Neural progenitor cell (in vitro differentiated cells): ENCODE data around the gene SELENBP1. TPM values are rescaled to one million over a fixed set of nuclear protein-coding genes. Genes with fewer than 3 reads are reported as not detected.

Experiments
- DNase-seq: peaks from one replicate; pipeline ENCODE4 v3.0.0-alpha.2; 2016; ENCODE audit warnings: low spot score
- H2AFZ ChIP-seq: fragments of 200-600 bp; sonication (generic); replicated peaks from 2 replicates; pipeline ENCODE4 v1.6.1; 2016; ENCODE audit warnings: antibody characterized with exemption
- H3F3A ChIP-seq: fragments of 200-600 bp; sonication (generic); 2 replicates; pipeline ENCODE4 v1.6.1; 2016; ENCODE audit warnings: antibody characterized with exemption, low read depth
- H3K27ac ChIP-seq: fragments of 200-600 bp; sonication (generic); 2 replicates; pipeline ENCODE4 v1.5.1; 2016; ENCODE audit warnings: mild to moderate bottlenecking
- H3K27me3 ChIP-seq: fragments of 200-600 bp; sonication (generic); 2 replicates; pipeline ENCODE4 v1.6.1; 2016; ENCODE audit warnings: mild to moderate bottlenecking, moderate library complexity
- H3K36me3 ChIP-seq: fragments of 200-600 bp; sonication (generic); 2 replicates; pipeline ENCODE4 v1.5.1; 2016
- H3K4me1 ChIP-seq: fragments of 200-600 bp; sonication (generic); 2 replicates; pipeline ENCODE4 v1.6.1; 2016; ENCODE audit warnings: mixed run types
- H3K4me2 ChIP-seq: fragments of 200-600 bp; sonication (generic); 2 replicates; pipeline ENCODE4 v1.6.1; 2016
- H3K4me3 ChIP-seq: fragments of 200-600 bp; sonication (generic); 2 replicates; pipeline ENCODE4 v1.5.1; 2016
- H3K79me2 ChIP-seq: fragments of 200-600 bp; sonication (generic); 2 replicates; pipeline ENCODE4 v1.6.1; 2016; ENCODE audit warnings: low read depth
- H3K9ac ChIP-seq: fragments of 200-600 bp; sonication (generic); 2 replicates; pipeline ENCODE4 v1.6.1; 2016
- H3K9me3 ChIP-seq: fragments of 200-600 bp; sonication (generic); 2 replicates; pipeline ENCODE4 v1.5.1; 2016; ENCODE audit warnings: low read depth
- H4K20me1 ChIP-seq: fragments of 200-600 bp; sonication (generic); 2 replicates; pipeline ENCODE4 v1.6.1; 2016; ENCODE audit warnings: low read depth
- H3K27ac Mint-ChIP-seq: 3 replicates; pipeline ENCODE4 v1.8.0; 2021; ENCODE audit warnings: mixed read lengths
- H3K27me3 Mint-ChIP-seq: 2 replicates; pipeline ENCODE4 v1.8.0; 2022; ENCODE audit warnings: low read depth, mild to moderate bottlenecking, inconsistent platforms, moderate library complexity, mixed read lengths; ENCODE audit not compliant: insufficient read depth
- H3K36me3 Mint-ChIP-seq: 3 replicates; pipeline ENCODE4 v1.8.0; 2021; ENCODE audit warnings: mixed read lengths
- H3K4me1 Mint-ChIP-seq: 3 replicates; pipeline ENCODE4 v1.8.0; 2021; ENCODE audit warnings: mixed read lengths
- H3K4me3 Mint-ChIP-seq: 3 replicates; pipeline ENCODE4 v1.8.0; 2021; ENCODE audit warnings: mild to moderate bottlenecking, moderate library complexity, mixed read lengths
- H3K9me3 Mint-ChIP-seq: 3 replicates; pipeline ENCODE4 v1.8.0; 2020; ENCODE audit warnings: mixed read lengths
- EZH2 ChIP-seq: fragments of 200-600 bp; sonication (generic); IDR thresholded peaks from 2 replicates; pipeline ENCODE4 v1.6.1; 2017; ENCODE audit warnings: antibody characterized with exemption, mild to moderate bottlenecking, moderate library complexity
- EZH2phosphoT487 ChIP-seq: fragments of 200-600 bp; sonication (generic); IDR thresholded peaks from 2 replicates; pipeline ENCODE4 v1.6.1; 2017; ENCODE audit warnings: antibody characterized with exemption
- total RNA-seq: library from RNA; depleted of rRNA; stranded (reverse); fragments of >200 nt; gene quantifications from 2 replicates; pipeline ENCODE4 v1.2.3, GENCODE V29; 2015; ENCODE audit warnings: low replicate concordance
- TF ChIP-seq, protein P1 (sequence below): fragments of 200-600 bp; sonication (generic); IDR thresholded peaks from 2 replicates; pipeline ENCODE4 v1.5.1; 2017; ENCODE audit warnings: antibody characterized with exemption, mild to moderate bottlenecking

SELENBP1 gene
- total RNA-seq, 1 donor from 2014 or later = 38.5 TPM

DNA sequence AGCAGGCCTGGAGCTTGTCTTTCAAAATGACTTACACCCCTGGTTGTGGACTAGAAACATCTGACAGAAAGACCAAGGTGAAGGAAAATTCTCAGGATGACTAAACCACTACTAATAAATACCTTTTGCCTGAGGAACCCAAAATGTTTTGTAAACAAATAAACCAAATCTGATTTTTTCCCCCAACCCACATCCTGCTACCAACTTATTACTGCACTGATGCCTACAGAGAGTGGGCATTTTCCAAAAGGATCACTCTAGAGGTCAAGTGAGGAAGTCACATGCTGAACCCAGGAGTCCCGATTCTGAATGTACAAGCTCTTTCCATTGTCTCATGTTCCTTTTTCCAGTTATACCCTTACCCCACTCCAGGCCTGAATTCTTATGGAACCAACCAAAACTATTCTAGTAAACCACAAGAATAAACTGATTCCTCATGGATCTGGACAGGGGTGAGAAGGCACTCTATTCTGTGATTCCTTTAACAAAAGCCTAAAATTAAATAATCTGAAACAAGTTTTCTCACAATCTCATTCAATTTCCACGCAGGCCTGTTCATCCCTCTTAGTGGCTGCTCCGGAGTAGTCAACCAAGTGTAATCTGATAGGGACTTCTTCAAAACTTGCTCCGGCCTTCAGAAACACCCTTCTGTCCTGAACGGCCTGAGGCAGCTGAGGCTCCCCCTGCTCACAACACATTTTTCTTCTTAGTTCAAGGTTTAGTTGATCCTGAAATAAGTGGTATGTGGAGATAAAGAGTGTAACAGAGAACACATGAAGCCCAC lies 46.7 kb downstream of the SELENBP1 start:
- peaks cover 26% of the 10 kb centered on the region for H3K4me1 Mint-ChIP-seq
- H3K9ac ChIP-seq = peak overlapping the region; percentile 92
- peaks cover 38% of the 10 kb centered on the region for H3K79me2 ChIP-seq

GRCh38 chr1:151325231-151325630 lies 47.3 kb downstream of the SELENBP1 start:
- H3K36me3 Mint-ChIP-seq = peaks cover 20% of the 10 kb centered on the region
- no peaks in the 10 kb centered on the region for H3K9me3 Mint-ChIP-seq
- Histone ChIP-seq H3K27me3 (no peaks in the 10 kb centered on the region), H4K20me1 (no peaks in the 10 kb centered on the region), H3K36me3 (no peaks in the 10 kb centered on the region), H3K4me2 (no peak overlapping the region), H3K4me1 (peaks cover 10% of the 10 kb centered on the region), H3F3A (peaks cover 11% of the 10 kb centered on the region), H3K9ac (no peak overlapping the region), H2AFZ (no peak overlapping the region), H3K79me2 (peaks cover 38% of the 10 kb centered on the region), H3K4me3 (no peak overlapping the region), H3K27ac (no peak overlapping the region), H3K9me3 (no peaks in the 10 kb centered on the region)
- peak overlapping the region; percentile 92 for H3K4me3 Mint-ChIP-seq
- TF ChIP-seq EZH2phosphoT487 (no peak), EZH2 (no peak)
- TF ChIP-seq, protein P1, sequence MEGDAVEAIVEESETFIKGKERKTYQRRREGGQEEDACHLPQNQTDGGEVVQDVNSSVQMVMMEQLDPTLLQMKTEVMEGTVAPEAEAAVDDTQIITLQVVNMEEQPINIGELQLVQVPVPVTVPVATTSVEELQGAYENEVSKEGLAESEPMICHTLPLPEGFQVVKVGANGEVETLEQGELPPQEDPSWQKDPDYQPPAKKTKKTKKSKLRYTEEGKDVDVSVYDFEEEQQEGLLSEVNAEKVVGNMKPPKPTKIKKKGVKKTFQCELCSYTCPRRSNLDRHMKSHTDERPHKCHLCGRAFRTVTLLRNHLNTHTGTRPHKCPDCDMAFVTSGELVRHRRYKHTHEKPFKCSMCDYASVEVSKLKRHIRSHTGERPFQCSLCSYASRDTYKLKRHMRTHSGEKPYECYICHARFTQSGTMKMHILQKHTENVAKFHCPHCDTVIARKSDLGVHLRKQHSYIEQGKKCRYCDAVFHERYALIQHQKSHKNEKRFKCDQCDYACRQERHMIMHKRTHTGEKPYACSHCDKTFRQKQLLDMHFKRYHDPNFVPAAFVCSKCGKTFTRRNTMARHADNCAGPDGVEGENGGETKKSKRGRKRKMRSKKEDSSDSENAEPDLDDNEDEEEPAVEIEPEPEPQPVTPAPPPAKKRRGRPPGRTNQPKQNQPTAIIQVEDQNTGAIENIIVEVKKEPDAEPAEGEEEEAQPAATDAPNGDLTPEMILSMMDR = no peak
- no peak overlapping the region for H3K27ac Mint-ChIP-seq
- peaks cover 4% of the 10 kb centered on the region for H3K27me3 Mint-ChIP-seq
- H3K4me1 Mint-ChIP-seq = peaks cover 26% of the 10 kb centered on the region
- DNase-seq = no peak

More for the DNA sequence above, 46.7 kb downstream of the SELENBP1 start:
- Histone ChIP-seq H3K9me3 (no peaks in the 10 kb centered on the region), H3F3A (peaks cover 11% of the 10 kb centered on the region), H3K4me3 (peak overlapping the region; percentile 64), H3K27ac (no peak overlapping the region), H3K4me2 (peak overlapping the region; percentile 86), H3K36me3 (no peaks in the 10 kb centered on the region), H3K27me3 (no peaks in the 10 kb centered on the region), H4K20me1 (no peaks in the 10 kb centered on the region), H2AFZ (no peak overlapping the region), H3K4me1 (peaks cover 10% of the 10 kb centered on the region)
- Mint-ChIP-seq H3K27ac (peak overlapping the region; percentile 94), H3K36me3 (peaks cover 18% of the 10 kb centered on the region), H3K4me3 (peak overlapping the region; percentile 92), H3K9me3 (no peaks in the 10 kb centered on the region), H3K27me3 (peaks cover 4% of the 10 kb centered on the region)
- no peak for DNase-seq
- TF ChIP-seq EZH2phosphoT487 (no peak), EZH2 (no peak)
- TF ChIP-seq, protein P1 = no peak

DNA sequence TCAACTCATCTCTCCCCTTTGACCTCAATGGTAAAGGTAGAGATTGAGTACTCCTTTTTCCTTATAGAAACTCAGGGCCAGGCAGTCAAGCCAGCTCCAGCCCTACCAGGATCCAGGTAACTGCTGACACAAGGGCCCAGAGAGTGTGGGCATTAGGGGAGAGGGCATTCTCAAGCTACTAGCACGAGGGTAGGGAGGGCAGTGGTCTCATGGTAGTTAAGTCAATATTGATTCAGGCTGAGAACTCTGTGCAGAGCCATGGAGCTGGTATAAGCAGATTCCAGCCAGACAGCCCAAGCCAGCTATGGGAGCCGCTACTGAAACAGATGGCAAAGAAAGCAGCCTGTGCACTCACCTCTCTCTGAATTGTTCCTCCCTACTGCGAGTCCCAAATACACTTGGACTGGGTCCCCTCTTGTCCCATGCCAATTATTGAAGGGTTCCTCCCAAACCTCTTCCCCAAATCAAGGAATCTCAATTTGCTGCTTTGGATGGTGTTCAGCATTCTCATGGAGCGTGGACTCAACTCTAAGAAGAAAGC lies 48.0 kb downstream of the SELENBP1 start:
- no peak overlapping the region for H3K4me2 ChIP-seq
- TF ChIP-seq EZH2phosphoT487 = no peak
- no peak for TF ChIP-seq EZH2
- TF ChIP-seq, protein P1 = no peak
- peaks cover 38% of the 10 kb centered on the region for H3K79me2 ChIP-seq
- peaks cover 11% of the 10 kb centered on the region for H3F3A ChIP-seq
- H3K36me3 Mint-ChIP-seq = peaks cover 20% of the 10 kb centered on the region
- H3K27ac ChIP-seq = no peak overlapping the region
- H3K4me1 Mint-ChIP-seq = peaks cover 26% of the 10 kb centered on the region
- H3K36me3 ChIP-seq = no peaks in the 10 kb centered on the region
- no peak overlapping the region for H3K4me3 Mint-ChIP-seq
- H3K4me1 ChIP-seq = peaks cover 10% of the 10 kb centered on the region
- no peak overlapping the region for H3K4me3 ChIP-seq
- H3K27me3 ChIP-seq = no peaks in the 10 kb centered on the region
- H2AFZ ChIP-seq = no peak overlapping the region
- H3K27ac Mint-ChIP-seq = no peak overlapping the region
- H3K9ac ChIP-seq = no peak overlapping the region
- H3K27me3 Mint-ChIP-seq = peaks cover 4% of the 10 kb centered on the region
- no peaks in the 10 kb centered on the region for H4K20me1 ChIP-seq
- no peaks in the 10 kb centered on the region for H3K9me3 Mint-ChIP-seq
- no peaks in the 10 kb centered on the region for H3K9me3 ChIP-seq
- DNase-seq = no peak
